Activated gamma-delta T cell treated with anti-CD3 and anti-CD28 coated beads, Interleukin-2, amount 50 U/mL, for 16 hours (primary cell): Measurements from ENCODE around the gene AFF1.

ENCODE experiments used
- DNase-seq: peaks from one replicate; pipeline ENCODE4 v3.0.0-alpha.2; 2020; ENCODE audit warnings: low read depth

The AFF1 gene

DNA sequence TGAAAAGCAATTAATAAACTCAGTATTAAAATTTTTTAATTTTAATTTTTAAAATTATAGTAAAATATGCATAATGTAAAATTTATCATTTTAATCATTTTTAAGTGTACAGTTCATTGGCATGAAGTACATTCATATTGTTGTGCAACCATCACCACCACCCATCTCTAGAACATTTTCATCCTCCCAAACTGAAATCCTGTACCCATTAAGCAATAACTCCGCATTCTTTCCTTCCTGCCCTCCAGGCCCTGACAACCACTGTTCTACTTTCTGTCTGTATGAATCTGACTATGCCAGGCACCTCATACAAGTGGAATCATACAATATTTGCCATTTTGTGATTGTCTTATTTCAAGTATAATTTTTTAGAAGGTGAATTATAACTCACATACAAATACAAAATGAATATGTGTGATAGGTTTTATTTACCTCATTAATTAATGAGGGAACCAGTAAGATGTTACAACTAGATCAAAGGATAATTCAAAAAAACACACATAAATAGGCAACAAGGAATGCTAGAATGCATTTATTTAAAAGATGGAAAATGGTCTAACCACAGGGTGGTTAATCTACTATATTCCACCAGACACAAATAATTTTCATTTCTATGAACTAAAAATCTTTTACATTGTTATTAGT, 13.1 kb upstream of the AFF1 start:
- DNase-seq = no peak

DNA sequence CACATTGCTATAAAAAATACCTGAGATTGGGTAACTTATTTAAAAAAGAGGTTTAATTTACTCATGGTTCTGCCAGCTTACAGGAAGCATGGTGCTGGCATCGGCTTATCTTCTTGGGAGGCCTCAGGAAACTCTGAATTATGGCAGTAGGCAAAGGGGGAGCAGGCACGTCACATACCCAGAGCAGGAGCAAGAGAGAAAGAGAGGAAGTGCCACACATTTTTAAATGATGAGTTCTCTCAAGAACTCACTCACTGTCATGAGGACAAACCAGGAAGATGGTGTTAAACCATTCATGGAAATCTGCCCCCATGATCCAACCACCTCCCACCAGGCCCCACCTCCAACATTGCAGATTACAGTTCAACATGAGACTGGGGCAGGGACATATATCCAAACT, 10.0 kb upstream of the AFF1 start:
- no peak for DNase-seq

- no peak for DNase-seq
These were observed 8.2 kb upstream of the AFF1 start for GRCh38 chr4:86926435-86927086.

DNA sequence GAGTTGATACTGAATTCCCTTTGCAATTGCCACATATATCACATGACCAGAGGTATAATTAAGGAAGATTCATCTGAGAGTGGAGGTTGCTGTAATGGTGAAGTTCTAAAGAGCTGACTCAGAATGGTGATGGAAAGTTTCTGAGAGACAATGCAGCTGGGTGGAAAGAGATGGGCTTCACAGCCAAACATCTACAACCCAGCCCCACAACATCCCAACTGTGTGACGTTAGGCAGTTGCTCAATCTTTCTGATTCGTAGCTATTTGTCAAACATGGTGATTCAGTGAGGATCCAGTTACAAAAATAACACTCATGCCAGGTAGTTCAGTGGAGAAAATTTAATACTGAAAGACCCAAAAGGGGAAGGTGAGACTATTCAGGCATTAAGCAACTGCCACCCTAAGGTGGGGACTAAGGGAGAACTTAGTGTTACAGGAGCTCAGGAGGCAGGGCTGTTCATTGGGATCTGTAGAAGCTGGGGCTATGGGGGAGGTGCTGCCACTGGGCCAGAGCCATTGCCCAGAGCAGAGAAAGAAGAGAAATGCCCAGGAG, 6.9 kb upstream of the AFF1 start:
- DNase-seq = no peak

DNA sequence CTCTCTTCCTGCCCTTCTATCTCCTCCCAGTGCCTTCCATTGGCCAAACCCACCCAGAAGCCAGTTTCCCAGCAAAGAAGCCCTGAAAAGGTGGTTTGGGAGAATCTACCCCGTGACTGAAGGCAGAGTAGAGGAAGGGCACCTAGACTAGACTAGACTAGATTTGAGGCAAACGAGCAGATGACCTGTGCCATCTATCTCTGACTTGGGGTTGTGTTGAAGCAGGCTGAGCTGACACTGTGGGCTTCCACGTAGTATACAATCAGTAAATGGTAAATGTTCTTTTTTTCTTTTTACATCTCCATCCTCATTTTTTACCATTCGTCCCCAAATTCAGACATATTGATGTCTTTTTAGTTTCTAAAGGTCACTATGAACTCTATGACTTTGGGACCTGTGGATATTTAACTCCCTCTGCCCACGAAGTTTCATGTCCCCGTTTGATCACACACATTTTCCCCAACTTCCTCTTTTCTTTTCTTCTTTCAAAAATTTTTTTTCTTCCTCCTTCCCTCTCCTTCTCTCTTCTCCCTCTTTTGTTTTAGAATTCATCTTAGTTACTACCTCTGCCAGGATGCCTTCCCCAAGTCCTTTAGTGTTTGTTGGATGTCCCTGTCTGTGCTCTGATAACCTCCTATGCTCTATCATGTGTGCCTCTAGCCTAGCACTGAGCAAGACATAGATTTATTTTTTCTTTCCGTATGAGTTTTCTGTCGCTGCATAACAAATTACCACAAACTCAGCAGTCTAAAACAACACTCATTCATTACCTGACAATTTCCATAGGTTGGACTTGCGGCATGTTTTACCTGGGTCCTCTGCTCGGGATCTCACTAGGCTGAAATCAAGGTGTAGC, 6.2 kb upstream of the AFF1 start:
- DNase-seq = no peak

GRCh38 chr4:86934147-86934770, 552 bp upstream of the AFF1 start:
- DNase-seq = no peak

DNA sequence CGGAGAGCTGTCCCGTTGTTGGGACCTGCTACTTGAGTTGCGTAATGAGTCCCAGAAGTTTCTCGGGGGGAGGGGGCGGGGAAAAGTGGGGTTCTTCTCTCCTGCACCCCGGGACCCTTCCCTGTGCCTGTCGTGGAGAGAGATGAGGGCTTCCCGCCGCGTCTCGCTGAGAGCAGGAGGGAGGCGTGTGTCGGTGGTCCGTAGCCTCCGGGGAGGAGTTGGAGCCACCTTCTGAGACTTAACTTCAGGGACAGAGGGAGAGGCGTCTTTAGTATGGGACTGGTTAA, 698 bp downstream of the AFF1 start:
- no peak for DNase-seq

DNA sequence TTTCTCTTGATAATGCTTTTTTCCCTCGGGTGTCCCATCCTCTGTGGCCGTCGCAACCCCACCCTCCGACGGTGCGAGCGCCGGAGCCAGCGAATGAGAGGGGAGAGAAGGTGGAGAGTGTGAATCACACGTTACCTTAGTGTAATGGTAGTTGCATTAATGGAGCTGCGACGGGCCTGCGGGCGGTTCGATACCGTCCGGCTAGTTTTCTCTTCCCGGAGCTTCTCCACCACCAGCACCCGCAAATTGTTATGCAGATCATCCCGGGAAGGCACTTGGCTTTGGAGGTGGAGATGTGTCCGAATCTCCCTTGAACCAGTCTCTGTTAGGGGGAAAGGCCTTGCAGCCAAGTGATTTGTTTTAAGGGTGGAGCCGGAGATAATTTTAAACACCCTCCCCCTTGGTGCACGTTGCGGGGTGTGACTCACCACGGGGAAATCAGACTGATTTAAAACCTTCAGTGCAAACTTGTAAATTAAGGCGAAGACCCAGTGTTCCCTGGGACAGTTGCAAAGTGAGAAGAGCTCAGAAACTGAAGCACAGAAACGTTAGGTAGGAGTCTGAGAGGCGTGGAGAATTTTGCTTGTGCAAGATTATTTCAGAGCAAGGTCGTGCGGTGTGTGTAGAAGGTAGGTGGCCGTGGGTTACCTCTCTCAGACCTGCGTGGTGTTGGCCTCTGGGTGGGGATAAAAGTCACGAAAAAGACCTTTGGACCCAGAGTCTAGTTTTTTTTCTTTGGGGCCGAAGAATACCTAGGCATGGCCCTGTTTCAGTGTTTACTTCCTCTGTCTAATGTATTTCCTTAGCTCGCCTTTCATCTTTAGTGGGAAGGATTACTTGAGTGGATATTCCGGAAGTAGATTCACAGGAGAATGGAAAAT, 1.3 kb downstream of the AFF1 start:
- DNase-seq = peak; percentile 58

DNA sequence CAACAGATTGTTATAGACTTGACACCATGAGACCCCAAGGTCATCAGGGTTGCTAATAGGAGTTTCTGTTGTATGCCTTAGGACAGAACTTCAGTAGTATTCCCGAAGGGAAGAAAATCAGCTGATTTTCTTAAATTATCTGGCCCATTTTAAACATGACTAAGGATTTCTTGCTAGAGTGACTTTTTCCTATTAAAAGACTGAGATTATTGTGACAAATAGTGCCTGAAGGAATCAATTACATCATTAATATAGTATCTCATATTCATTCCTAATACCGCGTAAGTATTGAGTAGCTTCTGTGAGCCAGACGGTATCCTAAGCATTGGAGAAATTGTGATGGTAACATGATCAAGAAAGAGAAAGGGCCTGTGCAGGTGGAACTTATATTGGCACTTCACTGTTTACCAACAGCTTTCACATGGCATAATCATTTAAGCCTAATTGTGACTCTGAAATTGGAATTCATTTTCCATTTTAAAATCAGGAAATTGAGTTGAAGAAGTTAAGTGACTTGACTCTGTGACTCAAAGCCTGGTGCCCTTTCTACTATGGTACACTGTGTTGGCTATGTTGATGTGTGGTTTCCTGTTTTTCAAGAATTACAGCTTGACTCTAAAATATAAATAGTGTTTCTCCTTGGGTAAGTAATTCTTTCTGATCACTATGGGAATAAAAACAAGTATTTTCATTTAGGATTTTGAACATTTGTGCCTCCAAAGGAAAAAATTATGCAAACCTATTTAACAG, 4.1 kb downstream of the AFF1 start:
- no peak for DNase-seq

- DNase-seq = no peak
These were observed 5.1 kb downstream of the AFF1 start for GRCh38 chr4:86939729-86940575.

- DNase-seq = no peak
These were observed 6.2 kb downstream of the AFF1 start for GRCh38 chr4:86940920-86941460.

GRCh38 chr4:86942185-86942666, 7.4 kb downstream of the AFF1 start:
- no peak for DNase-seq

GRCh38 chr4:86944964-86945781, 10.4 kb downstream of the AFF1 start:
- no peak for DNase-seq

GRCh38 chr4:86946868-86947500, 12.2 kb downstream of the AFF1 start:
- DNase-seq = no peak

- no peak for DNase-seq
These were observed 12.8 kb downstream of the AFF1 start for GRCh38 chr4:86947501-86948120.

DNA sequence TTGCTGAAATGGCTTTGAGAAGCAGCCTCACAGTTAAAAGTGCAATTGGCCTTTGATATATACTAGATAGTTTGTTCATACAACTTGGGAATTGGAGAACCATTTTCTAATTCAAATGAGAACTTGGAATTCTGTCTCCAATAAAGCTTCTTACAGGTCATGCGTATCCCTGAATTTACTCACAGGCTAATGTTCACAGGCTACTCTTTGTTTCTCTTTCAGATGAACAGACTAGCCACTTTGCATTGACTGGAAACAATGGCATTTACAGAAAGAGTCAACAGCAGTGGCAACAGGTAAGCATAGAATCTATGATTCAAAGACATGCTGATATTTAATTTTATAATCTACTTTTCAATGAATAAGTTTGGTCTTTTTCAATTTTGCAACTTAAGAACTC, 13.5 kb downstream of the AFF1 start:
- DNase-seq = no peak

GRCh38 chr4:86950831-86951525, 16.2 kb downstream of the AFF1 start:
- no peak for DNase-seq
